Germinal center (tissue), 1 donor: ENCODE data around the gene REL.
A peak's percentile ranks its signal among the peaks of the same experiment; 100 is the strongest.
"Not testable (repeated sequence)": the region's sequence is repeated elsewhere in the genome, so short reads cannot be mapped to it uniquely, and the experiment has no call there.

Source experiments
- DNase-seq: peaks from one replicate; pipeline ENCODE4 v3.0.0; 2012; ENCODE audit warnings: mixed read lengths, low spot score

REL gene

DNA sequence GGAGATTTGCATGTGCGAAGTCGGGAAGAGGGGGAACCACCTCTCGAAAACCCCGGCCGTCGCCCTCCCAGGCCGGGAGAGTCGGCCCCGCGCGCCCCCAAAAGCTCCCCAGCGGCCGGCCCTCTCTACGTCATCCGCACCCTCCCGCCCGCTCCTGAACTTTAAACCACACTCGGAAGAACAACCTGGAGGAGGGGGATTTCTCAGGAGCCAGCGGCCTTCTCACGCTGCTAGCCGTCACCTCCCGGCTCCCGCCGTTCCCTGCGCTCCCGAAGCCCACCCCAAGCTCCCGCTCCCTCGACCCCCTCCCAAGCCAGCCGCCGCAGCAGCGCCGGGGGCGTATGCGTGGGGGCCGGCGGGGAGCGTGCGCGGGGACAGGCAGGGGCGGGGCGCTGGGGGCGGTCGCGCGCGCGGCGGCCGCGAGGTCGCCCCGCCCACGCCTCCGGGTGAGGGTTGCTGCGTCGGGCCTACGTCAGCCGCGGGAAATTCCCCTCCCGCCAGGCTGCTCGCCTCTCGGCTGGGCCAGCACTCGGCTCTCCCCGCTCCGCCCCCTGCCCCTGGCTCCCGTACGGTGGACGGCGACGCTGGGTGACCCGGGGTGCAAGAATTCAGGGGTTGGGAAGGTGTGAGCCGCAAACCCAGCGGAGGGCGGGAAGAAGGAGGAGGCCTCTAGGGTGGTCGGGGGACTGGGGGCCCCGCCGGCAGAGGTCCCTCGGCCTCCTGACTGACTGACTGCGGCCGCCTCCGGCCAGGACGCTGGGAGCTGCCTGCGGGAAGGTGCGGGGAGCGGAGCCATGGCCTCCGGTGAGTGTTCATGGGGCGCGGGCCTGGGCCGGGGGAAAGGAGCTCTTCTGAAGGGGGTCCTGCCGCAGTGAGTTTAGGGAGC, at the start of gene REL:
Gene REL (plus strand): TSS at position 528 of the 886 bp plus-strand sequence. CDS start 267 bp downstream, at position 795.
- peak; percentile 92 for DNase-seq

DNA sequence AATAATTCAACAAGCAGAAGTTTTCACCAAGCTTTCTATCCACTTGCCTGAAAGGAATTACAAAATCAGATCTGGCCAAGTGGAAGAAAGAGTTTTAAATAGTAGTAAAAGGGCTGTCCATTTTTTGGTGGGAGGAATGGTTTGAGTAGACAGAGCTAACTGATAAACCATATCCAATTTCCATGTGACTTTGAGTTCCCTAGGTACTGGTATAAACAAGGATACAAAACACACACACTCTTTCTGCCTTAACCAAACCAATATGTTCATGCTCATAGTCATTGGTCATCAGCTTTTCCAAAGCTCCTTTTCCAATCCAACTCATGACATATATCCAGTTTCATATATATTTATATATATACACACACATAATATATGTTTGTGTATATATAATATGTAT, 49.5 kb upstream of the REL start:
- DNase-seq = no peak

DNA sequence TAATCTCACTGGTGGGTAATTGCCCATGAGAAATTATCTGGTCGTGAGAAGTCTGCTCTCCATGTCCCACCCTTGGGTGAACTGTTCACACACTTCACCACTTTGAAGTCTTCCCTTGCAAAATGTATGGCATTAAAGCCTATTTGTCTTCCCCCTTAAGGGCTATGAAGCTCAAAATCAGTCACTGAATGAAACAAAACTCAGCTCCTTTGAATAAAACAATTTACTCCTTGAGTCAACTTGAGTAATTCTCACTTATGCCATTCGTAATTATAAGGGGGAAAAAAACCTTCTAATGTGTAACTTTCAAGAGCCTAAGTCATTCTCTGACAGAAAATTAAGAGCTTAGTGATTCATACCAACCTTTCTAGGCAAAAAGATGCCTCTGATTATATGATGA, 48.8 kb upstream of the REL start:
- no peak for DNase-seq

DNA sequence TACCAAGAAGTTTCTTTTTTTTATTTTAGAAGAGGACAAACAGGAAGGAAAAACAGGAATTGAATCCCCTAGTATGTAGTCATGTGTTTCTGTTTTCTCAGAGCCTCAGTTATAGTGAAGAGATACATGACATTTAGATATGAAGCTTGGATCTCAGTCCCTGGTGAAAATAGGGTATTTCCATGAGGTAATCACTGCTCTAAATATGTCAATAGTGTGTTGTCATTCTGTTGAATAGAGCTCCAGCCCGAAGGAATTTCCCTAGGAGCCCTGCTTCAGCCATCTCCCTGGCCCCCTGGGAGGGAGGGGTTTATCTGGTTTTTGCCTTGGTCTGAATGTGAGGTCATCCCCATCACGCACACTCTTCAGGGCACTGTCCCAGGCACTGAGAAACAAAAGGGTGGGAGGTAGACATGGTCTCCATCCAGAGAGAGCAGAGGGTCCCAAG, 47.1 kb upstream of the REL start:
- DNase-seq = no peak

DNA sequence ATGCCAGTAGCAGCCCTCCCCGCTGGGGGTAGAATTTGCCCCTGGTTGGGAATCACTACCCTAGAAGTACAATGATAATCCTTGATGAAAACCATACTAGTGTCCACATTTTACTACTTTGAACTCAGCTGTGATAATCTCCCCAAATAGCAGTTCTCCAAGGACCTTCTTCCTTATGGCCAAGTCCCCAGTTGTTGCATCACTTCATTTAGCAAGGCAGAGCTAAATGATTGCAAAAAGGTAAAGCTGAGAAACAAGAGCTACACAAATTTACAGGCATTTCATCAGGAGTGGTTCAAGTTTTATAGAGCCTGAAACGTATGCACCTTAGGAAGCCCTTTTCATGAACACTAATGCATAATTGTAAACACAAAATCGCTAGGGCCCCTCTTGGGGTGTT, 44.9 kb upstream of the REL start:
- DNase-seq = no peak

DNA sequence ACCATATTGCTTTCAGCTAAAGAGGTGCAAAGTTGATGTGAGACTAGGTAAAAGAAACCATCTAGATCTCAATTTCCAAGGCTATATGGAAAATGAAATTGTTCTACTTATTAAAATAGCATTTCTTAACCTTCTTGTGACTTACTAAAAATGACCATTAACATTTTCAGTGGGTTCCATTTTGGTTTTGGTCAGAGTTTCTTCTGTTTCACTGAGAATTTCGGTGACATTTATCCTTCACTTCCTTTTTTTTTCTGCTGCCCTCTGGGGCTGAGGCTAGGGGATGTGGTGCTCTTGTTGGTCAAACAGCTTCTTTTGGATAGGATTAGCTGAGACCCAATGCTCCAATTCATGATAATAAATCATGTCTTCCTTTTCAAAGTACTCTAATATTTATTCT, 44.3 kb upstream of the REL start:
- DNase-seq = no peak

DNA sequence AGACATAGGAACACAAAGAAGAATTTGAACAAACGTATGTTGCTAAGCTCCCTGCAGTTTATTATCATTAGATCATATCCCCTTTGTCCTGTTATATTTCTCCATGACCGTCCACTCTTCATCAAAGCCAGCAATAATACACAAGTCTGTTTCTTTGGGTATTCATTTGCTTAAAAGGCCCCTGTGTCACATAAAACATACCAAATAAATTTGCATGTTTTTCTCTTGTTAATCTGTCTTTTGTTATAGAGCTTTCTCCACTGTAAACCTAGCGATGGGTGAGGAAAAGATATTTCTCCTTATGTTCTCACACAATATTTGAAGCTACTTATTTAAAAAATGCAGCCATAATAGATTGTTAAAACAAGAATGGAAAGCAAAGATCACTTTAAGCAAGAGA, 42.9 kb upstream of the REL start:
- no peak for DNase-seq

DNA sequence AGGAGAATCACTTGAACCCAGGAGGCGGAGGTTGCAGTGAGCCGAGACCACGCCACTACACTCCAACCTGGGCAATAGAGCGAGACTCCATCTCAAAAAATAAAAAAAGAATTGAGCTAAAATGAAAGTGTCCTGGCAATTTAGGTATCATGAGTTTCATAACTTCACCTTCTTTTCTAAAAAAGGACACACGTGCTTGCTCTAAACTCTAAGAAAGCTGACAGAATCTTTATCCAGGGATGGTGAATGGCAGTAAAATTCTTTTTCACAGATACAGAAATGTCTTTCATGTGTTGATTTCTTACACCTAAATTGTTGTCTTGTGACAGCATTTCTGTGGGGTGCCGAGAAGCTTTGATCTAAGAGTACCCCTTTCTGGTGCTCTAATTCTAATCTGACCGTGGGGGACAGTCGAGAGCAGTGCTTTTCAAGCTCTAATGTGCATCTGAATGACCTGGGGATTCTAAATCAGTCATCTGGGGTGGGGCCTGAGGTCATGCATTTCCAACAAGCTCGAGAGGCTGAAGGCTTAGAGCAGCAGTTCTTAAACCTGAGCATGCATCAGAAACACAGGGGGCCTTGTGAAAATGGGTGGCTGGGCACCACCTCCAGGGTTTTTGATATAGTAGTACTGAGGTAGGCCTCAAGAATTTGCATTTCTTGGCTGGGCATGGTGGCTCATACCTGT, 42.1 kb upstream of the REL start:
- peak; percentile 49 for DNase-seq

DNA sequence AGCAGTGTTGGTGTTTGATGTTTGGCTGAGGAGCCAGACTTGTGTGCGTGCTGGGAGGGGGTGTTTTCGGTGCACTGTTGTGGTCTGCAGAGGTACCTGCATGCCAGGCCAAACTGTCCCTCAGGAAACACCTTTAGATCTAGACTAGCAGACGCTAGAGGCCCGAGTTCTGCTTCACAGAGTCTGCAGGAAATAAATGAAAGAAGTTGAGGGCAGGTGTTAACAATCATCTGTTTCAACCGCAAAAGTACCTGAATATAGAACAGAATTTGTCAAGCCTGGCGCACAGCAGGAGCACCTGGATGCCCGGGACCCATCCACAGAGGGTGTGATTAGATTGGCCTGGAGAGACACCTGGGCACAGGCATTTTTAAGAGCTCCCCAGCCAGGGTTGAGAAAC, 40.5 kb upstream of the REL start:
- peak; percentile 65 for DNase-seq

DNA sequence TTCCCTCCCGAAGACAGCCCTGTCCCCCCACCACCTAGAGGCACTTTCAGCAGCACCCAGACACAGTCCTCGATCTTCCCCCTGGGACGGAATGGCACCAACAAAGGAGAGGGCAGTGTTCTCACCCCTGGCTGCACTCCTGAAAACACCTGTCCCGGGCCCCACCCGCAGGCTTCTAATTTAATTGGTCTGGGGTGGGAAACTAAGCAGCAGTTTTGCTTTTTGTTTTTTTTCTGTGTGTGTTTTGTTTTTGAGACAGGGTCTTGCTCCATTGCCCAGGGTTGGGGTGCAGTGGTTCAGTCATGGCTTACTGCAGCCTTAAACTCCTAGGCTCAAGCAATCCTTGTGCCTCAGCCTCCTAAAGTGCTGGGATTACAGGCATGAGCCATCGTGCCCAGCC, 38.4 kb upstream of the REL start:
- peak; percentile 32 for DNase-seq

DNA sequence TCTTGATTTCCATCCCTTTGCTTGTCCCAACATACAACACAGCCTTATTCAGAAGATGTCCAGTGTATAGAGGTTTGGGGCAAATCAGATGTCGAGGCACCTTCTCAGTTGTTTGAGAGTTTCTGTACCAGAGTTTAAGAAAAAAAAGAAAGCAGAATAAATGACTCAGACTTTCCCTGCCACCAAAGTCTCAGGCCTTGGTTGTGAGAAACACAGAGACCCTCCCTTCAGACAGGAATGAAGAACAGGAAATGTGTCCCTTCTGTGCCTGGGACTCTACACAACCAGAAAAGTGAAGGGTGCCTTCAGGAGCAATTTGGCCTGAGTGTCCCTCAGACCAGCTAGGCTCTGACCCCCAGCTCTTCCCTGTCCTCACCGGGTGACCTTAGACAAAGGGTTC, 37.3 kb upstream of the REL start:
- no peak for DNase-seq

DNA sequence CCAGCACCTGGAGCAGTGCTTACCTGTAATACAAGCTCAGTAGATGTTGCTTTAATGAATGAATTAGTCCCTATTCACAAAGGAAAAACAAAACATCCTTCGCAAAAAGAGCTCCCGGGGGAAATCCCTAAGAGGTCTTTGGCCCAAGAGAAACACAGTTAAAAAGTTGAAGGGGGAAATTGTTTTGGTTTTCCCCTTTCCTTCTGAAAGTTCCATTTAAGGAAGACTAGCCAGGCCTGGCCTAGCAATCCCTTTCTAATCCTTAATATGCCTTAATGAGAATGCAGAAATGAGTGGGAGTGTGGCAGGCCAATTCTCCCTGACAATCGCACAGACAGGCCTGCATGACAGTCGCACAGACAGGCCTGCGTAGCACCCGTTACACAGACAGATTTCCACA, 33.5 kb upstream of the REL start:
- DNase-seq = no peak

DNA sequence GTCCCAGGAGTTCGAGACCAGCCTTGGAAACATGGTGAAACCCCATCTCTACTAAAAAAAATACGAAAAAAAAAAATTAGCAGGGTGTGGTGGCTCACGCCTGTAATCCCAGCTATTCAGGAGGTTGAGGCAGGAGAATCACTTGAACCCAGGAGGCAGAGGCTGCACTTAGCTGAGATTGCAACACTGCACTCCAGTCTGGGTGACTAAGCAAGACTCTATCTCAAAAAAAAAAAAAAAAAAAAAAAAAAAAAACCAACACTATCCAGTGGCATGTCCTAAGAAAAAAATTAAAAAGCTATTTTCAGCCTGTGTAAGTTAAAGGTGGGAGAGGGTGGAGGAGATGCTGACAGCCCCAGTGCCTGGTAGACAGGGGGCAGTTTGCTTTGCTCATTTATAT, 32.2 kb upstream of the REL start:
- DNase-seq = no peak

DNA sequence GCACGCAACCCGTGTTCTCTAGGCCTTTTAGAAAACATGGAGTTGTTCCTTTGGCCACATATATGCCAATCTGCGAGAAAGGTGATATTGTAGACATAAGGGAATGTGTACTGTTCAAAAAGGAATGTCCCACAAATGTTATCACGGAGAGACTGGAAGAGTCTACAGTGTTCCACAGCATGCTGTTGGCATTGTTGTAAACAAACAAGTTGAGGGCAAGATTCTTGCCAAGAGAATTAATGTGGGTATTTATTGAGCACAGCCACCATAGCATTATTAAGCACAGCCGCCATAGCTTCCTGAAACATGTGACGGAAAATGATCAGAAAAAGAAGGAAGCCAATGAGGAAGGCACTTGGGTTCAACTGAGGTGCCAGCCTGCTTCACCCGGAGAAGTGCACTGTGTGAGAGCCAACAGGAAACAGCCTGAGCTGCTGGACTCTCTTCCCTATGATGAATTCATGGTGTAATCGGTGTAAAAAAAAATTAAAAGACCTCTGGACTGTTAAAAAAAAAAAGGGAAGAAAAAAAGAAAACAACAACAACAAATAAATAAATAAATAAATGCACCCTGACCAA, 29.0 kb upstream of the REL start:
- DNase-seq = no peak

DNA sequence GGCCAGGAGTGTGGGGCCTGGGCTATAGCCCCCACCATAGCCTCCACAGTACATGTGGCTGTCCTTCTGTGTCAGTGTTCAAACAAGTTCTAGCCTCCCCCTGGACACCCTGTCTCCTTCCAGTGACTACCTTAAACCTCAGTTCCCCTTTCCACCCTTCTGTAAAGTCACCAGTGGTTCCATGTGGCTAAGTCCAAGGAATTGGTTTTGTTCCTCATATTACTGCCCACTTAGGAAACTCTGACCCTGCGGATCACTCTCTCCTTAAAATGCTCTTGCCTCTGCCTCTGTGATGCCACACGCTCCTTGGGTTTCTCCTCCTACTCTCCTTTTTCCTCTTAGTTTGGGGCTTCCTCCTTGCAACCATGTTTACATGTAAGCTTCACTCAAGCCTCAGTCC, 27.8 kb upstream of the REL start:
- no peak for DNase-seq

DNA sequence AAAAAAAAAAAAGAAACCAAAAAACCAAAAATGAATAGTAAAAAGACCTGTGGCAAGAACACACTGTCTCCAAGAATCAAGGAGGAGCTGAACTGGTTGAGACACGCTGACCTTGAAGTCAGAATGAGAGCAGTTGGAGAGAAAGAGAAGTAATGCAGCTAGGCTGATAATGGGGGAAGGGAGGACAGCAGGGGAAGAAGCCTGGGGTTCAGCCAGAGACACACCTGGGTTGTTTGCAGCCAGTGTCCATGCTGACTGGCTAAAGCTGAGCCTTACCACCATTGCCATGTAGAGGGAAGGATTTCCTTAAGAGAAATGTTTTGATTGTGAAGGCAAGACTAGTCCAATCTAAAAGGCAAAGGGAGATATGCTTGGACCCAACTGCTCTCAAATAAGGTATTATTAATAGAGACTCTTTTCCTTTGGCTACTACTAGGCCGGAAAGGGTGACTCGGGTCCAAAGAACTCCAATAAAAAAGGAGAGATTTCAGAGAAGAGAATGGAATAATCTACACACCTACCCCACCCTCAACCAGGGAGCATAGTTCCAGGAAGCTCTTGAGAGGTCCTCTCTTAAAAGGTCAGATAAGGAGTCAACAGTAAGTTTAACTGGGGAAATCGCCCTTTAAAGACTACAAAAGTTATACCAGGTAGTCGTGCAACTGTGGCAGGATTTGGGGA, 25.2 kb upstream of the REL start:
- DNase-seq = no peak

DNA sequence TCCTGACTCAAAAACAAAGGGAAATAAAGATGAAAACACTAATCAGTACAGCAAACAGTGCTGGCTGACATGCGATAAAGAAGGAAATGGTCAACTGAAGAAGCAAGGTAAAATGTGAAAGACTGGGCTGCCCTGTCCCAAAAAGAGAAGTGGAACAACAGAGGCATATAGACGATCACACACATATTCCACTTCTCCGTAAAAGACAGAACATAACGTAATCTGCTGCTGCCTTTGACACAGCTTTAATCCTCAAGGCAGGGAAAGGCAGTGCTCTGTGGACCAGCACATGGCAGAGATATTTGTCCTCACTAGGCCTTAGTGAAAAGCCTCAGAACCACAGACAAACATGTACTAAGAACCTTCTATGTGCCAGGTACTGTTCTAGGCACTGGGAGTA, 24.3 kb upstream of the REL start:
- DNase-seq = no peak

DNA sequence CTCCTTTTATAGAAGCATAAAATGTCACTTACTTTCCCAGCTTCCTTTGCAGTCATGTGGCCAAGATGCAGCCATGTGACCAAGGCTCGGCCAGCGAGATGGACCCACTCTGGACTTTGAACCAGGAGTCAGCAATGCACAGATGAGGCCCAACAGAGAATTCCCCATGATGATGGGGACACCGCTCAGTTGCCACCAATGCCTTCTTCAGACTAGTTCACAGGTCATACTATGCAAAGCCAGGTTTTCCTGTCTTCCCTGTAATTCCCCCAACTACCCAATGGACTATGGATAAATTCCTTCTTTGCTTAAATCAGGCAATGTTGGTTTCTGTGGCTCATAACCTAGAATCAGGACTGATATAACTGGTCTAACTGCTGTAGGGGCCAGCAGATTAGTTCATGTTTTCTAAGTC, 22.5 kb upstream of the REL start:
- no peak for DNase-seq

DNA sequence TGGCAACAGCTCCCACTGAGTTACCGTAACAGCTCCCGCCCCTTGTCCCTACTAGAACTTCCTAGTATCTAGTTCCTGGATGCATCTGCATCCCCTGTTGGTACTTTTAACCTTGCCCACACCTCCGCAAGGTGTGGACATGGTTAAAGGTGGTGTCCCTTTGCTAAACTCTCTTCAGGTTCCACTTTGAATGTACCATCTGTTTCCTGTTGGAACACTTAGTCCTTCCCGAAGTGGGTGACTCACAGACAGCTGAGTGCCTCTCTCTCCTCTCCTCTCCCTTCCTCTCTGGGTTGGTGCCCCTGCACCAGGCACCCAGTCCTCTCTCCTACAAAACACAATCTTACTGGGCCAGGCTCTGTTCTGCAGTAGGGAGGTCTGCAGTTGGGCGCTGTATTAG, 19.6 kb upstream of the REL start:
- DNase-seq = no peak

DNA sequence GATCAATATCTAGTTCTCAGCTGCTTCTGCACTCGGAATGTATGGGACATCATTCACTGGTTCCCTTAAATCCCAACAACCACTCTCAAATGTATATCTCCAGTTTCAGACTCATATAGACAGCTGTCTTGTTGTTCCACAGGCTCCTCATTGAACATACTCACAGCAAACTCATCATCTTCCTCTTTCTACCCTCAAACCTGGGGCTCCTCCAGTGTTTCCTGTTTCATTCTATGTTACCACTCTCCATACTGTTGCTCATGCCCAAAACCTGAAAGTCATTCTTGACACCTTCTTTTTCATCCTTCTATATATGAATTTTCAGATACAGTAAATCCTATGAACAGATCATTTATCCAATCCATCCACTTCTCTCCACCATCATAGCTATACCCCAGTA, 18.7 kb upstream of the REL start:
- DNase-seq = peak; percentile 40

DNA sequence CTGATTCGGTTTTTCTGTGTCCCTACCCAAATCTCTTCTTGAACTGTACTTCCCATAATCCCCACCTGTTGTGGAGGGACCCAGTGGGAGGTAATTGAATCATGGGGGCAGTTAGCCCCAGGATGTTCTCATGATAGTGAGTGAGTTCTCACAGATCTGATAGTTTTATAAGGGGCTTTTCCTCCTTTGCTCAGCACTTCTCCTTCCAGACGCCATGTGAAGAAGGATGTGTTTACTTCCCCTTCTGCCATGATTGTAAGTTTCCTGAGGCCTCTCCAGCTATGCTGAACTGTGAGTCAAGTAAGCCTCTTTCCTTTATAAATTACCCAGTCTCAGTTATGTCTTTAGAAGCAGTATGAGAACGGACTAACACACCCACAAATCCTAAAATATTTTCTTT, 16.0 kb upstream of the REL start:
- DNase-seq = not testable (repeated sequence)

DNA sequence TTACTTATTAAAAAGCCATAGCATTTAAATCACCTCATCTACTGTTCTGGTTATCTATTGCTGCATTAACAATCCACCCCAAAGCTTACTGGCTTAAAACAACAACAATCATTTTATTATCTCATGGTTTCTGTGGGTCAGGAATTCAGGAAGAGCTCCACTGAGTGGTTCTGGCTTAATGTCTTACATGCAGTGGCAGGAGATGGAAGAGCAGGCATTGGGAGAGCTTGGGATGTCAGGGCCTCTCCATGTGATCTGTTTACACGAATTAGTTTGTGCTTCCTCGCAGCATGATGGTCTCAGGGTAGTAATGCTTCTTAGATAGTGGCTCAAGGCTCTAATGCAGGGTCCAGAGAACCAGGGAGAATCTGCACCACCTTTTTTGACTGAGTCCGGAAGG, 14.4 kb upstream of the REL start:
- DNase-seq = no peak

DNA sequence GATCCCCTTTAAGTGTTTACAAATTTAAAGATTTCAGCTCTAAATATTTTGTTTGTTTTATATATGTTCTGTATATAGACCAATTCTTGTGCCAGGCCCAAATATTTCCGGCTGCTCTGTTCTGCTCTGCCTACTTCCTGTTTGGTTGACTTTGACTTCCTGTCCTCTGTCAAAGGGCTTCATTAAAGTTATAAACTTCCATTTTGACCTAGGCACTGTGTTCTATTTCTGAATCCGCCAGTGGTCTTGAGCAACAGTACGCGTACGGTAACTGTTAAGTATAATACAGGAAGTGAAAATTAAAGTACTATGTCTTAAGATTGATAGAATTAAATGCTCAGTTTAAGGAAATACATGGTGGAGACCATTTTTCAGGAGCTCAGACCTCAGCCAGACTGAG, 13.5 kb upstream of the REL start:
- DNase-seq = peak; percentile 68
